H9 (cell line): Measurements from ENCODE around the gene ABLIM1. TPM values are rescaled to one million over a fixed set of nuclear protein-coding genes. Genes with fewer than 3 reads are reported as not detected.

ENCODE experiments used
- DNase-seq: peaks from one replicate; pipeline ENCODE4 v3.0.0-alpha.2; 2017
- H2AFZ ChIP-seq: one replicate; pipeline ENCODE4 v1.6.1; 2013; ENCODE audit warnings: mild to moderate bottlenecking, low read length, control low read depth, moderate library complexity
- H2AK5ac ChIP-seq: 2 replicates; pipeline ENCODE4 v1.6.1; 2013; ENCODE audit warnings: low read length, control low read depth, mixed read lengths; ENCODE audit not compliant: insufficient read length
- H2BK120ac ChIP-seq: one replicate; pipeline ENCODE4 v1.6.1; 2013; ENCODE audit warnings: low read depth, mild to moderate bottlenecking, low read length, control low read depth, inconsistent platforms; ENCODE audit not compliant: poor library complexity, severe bottlenecking
- H2BK12ac ChIP-seq: 2 replicates; pipeline ENCODE4 v1.6.1; 2013; ENCODE audit warnings: low read length, control low read depth, mixed read lengths, low read depth; ENCODE audit not compliant: insufficient read length
- H2BK15ac ChIP-seq: 2 replicates; pipeline ENCODE4 v1.6.1; 2013; ENCODE audit warnings: low read depth, low read length, control low read depth
- H2BK20ac ChIP-seq: one replicate; pipeline ENCODE4 v1.6.1; 2013; ENCODE audit warnings: low read depth, mild to moderate bottlenecking, low read length, control low read depth, inconsistent platforms; ENCODE audit not compliant: poor library complexity, severe bottlenecking
- H2BK5ac ChIP-seq: 2 replicates; pipeline ENCODE4 v1.6.1; 2013; ENCODE audit warnings: low read length, control low read depth, mixed read lengths; ENCODE audit not compliant: insufficient read length
- H3K14ac ChIP-seq: 2 replicates; pipeline ENCODE4 v1.6.1; 2013; ENCODE audit warnings: low read length, control low read depth; ENCODE audit not compliant: insufficient read depth
- H3K18ac ChIP-seq: 2 replicates; pipeline ENCODE4 v1.6.1; 2013; ENCODE audit warnings: low read depth, mild to moderate bottlenecking, mixed read lengths, low read length, control low read depth; ENCODE audit not compliant: insufficient read length
- H3K23ac ChIP-seq: 2 replicates; pipeline ENCODE4 v1.6.1; 2013; ENCODE audit warnings: low read length, control low read depth, mixed read lengths, low read depth; ENCODE audit not compliant: insufficient read length
- H3K23me2 ChIP-seq: 2 replicates; pipeline ENCODE4 v1.6.1; 2013; ENCODE audit warnings: low read depth, mild to moderate bottlenecking, mixed read lengths, low read length, control low read depth; ENCODE audit not compliant: insufficient read length, poor library complexity, severe bottlenecking
- H3K27ac ChIP-seq: 2 replicates; pipeline ENCODE4 v1.5.1; 2013; ENCODE audit warnings: low read length, control low read depth, mixed read lengths, low read depth; ENCODE audit not compliant: insufficient read length
- H3K27me3 ChIP-seq: 2 replicates; pipeline ENCODE4 v1.6.1; 2013; ENCODE audit warnings: low read length, control low read depth, inconsistent platforms; ENCODE audit not compliant: insufficient read depth
- H3K4ac ChIP-seq: 2 replicates; pipeline ENCODE4 v1.6.1; 2013; ENCODE audit warnings: low read depth, mild to moderate bottlenecking, control low read depth, inconsistent platforms, low read length, moderate library complexity
- H3K4me1 ChIP-seq: 2 replicates; pipeline ENCODE4 v1.6.1; 2013; ENCODE audit warnings: low read length, control low read depth, inconsistent platforms; ENCODE audit not compliant: insufficient read depth
- H3K4me2 ChIP-seq: 2 replicates; pipeline ENCODE4 v1.6.1; 2013; ENCODE audit warnings: low read length, control low read depth, mixed read lengths; ENCODE audit not compliant: insufficient read length, insufficient read depth
- H3K56ac ChIP-seq: 2 replicates; pipeline ENCODE4 v1.6.1; 2013; ENCODE audit warnings: low read depth, mild to moderate bottlenecking, mixed read lengths, low read length, control low read depth; ENCODE audit not compliant: insufficient read length
- H3K79me1 ChIP-seq: 2 replicates; pipeline ENCODE4 v1.6.1; 2013; ENCODE audit warnings: low read depth, mild to moderate bottlenecking, moderate library complexity, low read length, control low read depth, inconsistent platforms; ENCODE audit not compliant: insufficient read depth, poor library complexity, severe bottlenecking
- H3K79me2 ChIP-seq: 2 replicates; pipeline ENCODE4 v1.6.1; 2013; ENCODE audit warnings: low read length, control low read depth, inconsistent platforms; ENCODE audit not compliant: insufficient read depth
- H3K9ac ChIP-seq: 2 replicates; pipeline ENCODE4 v1.6.1; 2013; ENCODE audit warnings: low read length, control low read depth, mixed read lengths; ENCODE audit not compliant: insufficient read length; ENCODE audit errors: extremely low read depth
- H3K9me3 ChIP-seq: one replicate; pipeline ENCODE4 v1.6.1; 2013; ENCODE audit warnings: low read depth, low read length, inconsistent platforms; ENCODE audit not compliant: control insufficient read depth
- H3T11ph ChIP-seq: one replicate; pipeline ENCODE4 v1.6.1; 2013; ENCODE audit warnings: mild to moderate bottlenecking, low read length, control low read depth, inconsistent platforms
- H4K20me1 ChIP-seq: one replicate; pipeline ENCODE4 v1.6.1; 2013; ENCODE audit not compliant: control insufficient read depth, insufficient read length, insufficient read depth
- H4K5ac ChIP-seq: 2 replicates; pipeline ENCODE4 v1.6.1; 2013; ENCODE audit warnings: low read depth, mild to moderate bottlenecking, mixed read lengths, low read length, control low read depth; ENCODE audit not compliant: insufficient read length
- H4K8ac ChIP-seq: replicated peaks from 2 replicates; pipeline ENCODE4 v1.6.1; 2013; ENCODE audit warnings: low read length, control low read depth, mixed read lengths, low read depth; ENCODE audit not compliant: insufficient read length
- H4K91ac ChIP-seq: 2 replicates; pipeline ENCODE4 v1.6.1; 2013; ENCODE audit warnings: low read depth, mild to moderate bottlenecking, moderate library complexity, mixed read lengths, low read length, control low read depth; ENCODE audit not compliant: insufficient read length
- H3K27ac Mint-ChIP-seq, 3 experiments: 2 replicates in 2 of 3; 3 replicates in 1 of 3; pipeline ENCODE4 v1.8.0; 2020 to 2021; ENCODE audit warnings: mixed read lengths in 3 of 3, mild to moderate bottlenecking in 1 of 3, moderate library complexity in 1 of 3
- H3K27me3 Mint-ChIP-seq: 2 replicates; pipeline ENCODE4 v1.8.0; 2021; ENCODE audit warnings: low read depth, mild to moderate bottlenecking, moderate library complexity, mixed read lengths
- H3K36me3 Mint-ChIP-seq, 3 experiments: 2 replicates in 2 of 3; 3 replicates in 1 of 3; pipeline ENCODE4 v1.8.0; 2020 to 2021; ENCODE audit warnings: low read depth in 3 of 3, mixed read lengths in 3 of 3; ENCODE audit not compliant: insufficient read depth in 1 of 3
- H3K4me1 Mint-ChIP-seq, 2 experiments: 2 replicates each; pipeline ENCODE4 v1.8.0; 2020; ENCODE audit warnings: mixed read lengths in 2 of 2
- H3K4me3 Mint-ChIP-seq, 2 experiments: 2 replicates in 1 of 2; 3 replicates in 1 of 2; pipeline ENCODE4 v1.8.0; 2020 to 2021; ENCODE audit warnings: mild to moderate bottlenecking in 2 of 2, mixed read lengths in 2 of 2, moderate library complexity in 1 of 2
- H3K9me3 Mint-ChIP-seq, 2 experiments: 2 replicates in 1 of 2; 3 replicates in 1 of 2; pipeline ENCODE4 v1.8.0; 2020; ENCODE audit warnings: mild to moderate bottlenecking in 2 of 2, mixed read lengths in 2 of 2, moderate library complexity in 1 of 2
- WGBS: extraction: QIAGEN DNeasy Blood & Tissue Kit; methylation state at CpG from one replicate; pipeline ENCODE4 v1.1.7; 2013; ENCODE audit warnings: missing lambda C conversion rate, low lambda C conversion rate, mixed read lengths; ENCODE audit not compliant: insufficient read length; ENCODE audit errors: extremely low coverage; 5-methylcytosine and 5-hydroxymethylcytosine counted together
- total RNA-seq: library from RNA; stranded (reverse); gene quantifications from 2 replicates; pipeline ENCODE4 v1.2.1, GENCODE V29; 2021
- TF ChIP-seq, protein P1 (sequence below): fragments of 200-600 bp; sonication (generic); conservative IDR thresholded peaks from 3 replicates; pipeline ENCODE4 v1.8.0; 2021; ENCODE audit warnings: antibody characterized with exemption, mild to moderate bottlenecking

Gene ABLIM1
- total RNA-seq, 1 experiment from 2014 or later, result 32.1 TPM

DNA sequence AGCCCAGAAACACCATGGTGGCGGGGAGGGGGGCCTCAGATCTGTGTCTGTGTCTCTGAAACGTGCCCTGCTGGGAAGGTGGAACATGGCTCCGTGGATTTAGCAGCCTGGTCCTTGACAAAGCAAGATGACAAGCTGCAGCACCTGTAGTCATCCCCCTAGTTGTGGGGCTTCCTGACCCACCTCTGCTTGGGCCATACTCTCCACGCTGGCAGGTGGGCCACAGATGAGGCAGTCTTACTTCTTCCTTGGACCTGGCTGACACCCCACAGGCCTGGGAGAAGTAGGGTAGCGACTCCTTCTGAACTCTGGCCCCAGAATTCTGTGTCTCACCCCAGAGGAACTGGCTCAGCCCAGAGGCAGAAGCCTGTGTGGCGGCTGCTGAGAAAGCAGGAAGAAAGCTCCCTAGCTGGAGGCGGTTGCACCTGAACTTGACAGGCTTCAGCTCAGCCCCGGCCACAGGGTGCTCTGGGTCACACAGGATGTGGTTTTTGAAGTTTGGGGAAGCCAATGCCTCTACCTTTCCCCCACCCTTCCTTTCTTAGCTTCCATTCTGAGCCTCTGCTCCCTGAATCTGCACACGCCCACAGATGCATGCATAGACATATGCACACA is 113.9 kb downstream of the ABLIM1 start:
- no peak overlapping the region for H3K4me3 Mint-ChIP-seq
- no CpG with 5 or more reads among the region's 9 CpGs for WGBS
- peaks cover 7 to 8% of the 10 kb centered on the region in 2 experiments for H3K4me1 Mint-ChIP-seq

More for the DNA sequence above, 113.9 kb downstream of the ABLIM1 start:
- H3K14ac ChIP-seq, result no peak overlapping the region
- TF ChIP-seq, protein P1, sequence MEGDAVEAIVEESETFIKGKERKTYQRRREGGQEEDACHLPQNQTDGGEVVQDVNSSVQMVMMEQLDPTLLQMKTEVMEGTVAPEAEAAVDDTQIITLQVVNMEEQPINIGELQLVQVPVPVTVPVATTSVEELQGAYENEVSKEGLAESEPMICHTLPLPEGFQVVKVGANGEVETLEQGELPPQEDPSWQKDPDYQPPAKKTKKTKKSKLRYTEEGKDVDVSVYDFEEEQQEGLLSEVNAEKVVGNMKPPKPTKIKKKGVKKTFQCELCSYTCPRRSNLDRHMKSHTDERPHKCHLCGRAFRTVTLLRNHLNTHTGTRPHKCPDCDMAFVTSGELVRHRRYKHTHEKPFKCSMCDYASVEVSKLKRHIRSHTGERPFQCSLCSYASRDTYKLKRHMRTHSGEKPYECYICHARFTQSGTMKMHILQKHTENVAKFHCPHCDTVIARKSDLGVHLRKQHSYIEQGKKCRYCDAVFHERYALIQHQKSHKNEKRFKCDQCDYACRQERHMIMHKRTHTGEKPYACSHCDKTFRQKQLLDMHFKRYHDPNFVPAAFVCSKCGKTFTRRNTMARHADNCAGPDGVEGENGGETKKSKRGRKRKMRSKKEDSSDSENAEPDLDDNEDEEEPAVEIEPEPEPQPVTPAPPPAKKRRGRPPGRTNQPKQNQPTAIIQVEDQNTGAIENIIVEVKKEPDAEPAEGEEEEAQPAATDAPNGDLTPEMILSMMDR, result no peak
- H3K18ac ChIP-seq, result no peak overlapping the region
- no peaks in the 10 kb centered on the region for H4K20me1 ChIP-seq
- H2BK5ac ChIP-seq, result no peak overlapping the region
- no peaks in the 10 kb centered on the region for H3K79me1 ChIP-seq
- no peaks in the 10 kb centered on the region for H3K9me3 Mint-ChIP-seq
- H3K56ac ChIP-seq, result no peak overlapping the region
- no peak overlapping the region for H3K4ac ChIP-seq
- no peak overlapping the region for H4K8ac ChIP-seq
- H3K9me3 ChIP-seq, result no peaks in the 10 kb centered on the region
- H3K79me2 ChIP-seq, result no peaks in the 10 kb centered on the region
- no peaks in the 10 kb centered on the region; a peak in 1 of 7 replicates for H3K36me3 Mint-ChIP-seq
- no peak overlapping the region for H2BK20ac ChIP-seq
- H2BK15ac ChIP-seq, result no peak overlapping the region
- H2AK5ac ChIP-seq, result no peak overlapping the region
- H3K27ac Mint-ChIP-seq, result no peak overlapping the region
- no peaks in the 10 kb centered on the region for H3K23me2 ChIP-seq
- no peak overlapping the region for H3K27ac ChIP-seq
- no peak overlapping the region for H3K9ac ChIP-seq
- no peaks in the 10 kb centered on the region; the same call in 1 of the 2 replicates for H3K4me1 ChIP-seq
- no peak for DNase-seq
- no peaks in the 10 kb centered on the region for H3K27me3 ChIP-seq
- peaks cover 32% of the 10 kb centered on the region for H3K27me3 Mint-ChIP-seq
- no peak overlapping the region for H3K23ac ChIP-seq
- H2BK120ac ChIP-seq, result no peak overlapping the region
- no peak overlapping the region for H4K5ac ChIP-seq
- no peak overlapping the region for H2BK12ac ChIP-seq
- no peak overlapping the region for H3T11ph ChIP-seq
- no peak overlapping the region for H2AFZ ChIP-seq
- no peak overlapping the region for H3K4me2 ChIP-seq
- no peak overlapping the region for H4K91ac ChIP-seq
